IPS DF 4.7 (cell line): ENCODE results near the gene ZBTB25.

Experiments used
- DNase-seq: peaks from one replicate; pipeline ENCODE4 v3.0.0-alpha.2; 2013; ENCODE audit warnings: low spot score; ENCODE audit errors: extremely low read depth

Gene ZBTB25

GRCh38 chr14:64444140-64444539 is 59.5 kb downstream of the ZBTB25 start:
- no peak for DNase-seq

GRCh38 chr14:64442300-64442988 is 61.2 kb downstream of the ZBTB25 start:
- DNase-seq: no peak

GRCh38 chr14:64440494-64440893 is 63.1 kb downstream of the ZBTB25 start:
- DNase-seq: no peak

- no peak for DNase-seq
Measured at GRCh38 chr14:64439141-64439540, 64.5 kb downstream of the ZBTB25 start.

DNA sequence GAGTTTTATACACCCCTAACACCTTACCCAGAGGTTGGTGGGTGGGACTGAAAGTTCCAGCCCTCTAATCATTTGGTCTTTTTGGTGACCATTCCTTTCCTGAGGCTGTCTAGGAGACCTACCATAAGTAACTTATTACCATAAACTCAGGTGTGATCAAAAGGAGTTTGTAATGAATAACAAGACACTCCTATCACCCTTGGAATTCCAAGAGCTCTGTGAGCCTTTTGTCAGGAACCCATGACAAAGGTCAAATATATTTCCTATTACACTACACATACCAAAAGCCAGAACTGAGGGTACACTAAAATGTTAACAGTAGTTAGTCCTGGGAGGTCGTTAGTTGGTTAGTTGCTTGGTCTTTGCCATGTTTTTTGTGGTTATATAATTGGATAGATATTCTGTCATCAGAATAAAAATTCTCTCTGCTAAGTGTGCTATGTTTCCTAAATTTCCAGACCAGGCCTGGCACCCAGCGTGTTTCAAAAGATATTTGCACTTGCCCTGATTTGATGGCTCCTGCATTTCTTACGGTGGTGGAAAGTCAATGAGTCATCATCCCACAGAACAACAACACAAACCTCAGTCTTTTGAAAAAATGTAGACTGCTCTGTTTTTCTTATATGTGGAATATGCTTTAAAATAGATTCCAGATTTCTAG is 65.3 kb downstream of the ZBTB25 start:
- DNase-seq: no peak

GRCh38 chr14:64434528-64434927 is 69.1 kb downstream of the ZBTB25 start:
- no peak for DNase-seq

DNA sequence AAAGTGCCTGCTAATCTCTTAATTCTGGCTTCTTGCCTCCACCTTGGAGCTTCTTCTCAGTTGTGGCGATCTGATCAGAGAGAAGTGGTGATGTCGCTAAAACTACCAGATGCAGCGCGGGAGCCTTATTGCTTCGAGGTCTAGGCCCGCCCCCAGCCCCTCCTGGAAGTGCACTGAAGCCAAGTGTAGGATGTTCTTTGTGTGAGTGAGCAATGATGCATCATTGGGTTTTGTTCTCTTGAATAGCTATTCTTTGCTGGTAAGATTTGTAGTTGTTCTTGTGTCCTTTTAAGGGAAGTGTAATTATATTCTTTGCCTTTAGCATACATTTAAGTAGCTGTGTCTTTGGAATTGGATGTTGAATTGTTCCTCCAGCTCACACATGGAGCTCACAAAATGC is 79.7 kb downstream of the ZBTB25 start:
- no peak for DNase-seq

DNA sequence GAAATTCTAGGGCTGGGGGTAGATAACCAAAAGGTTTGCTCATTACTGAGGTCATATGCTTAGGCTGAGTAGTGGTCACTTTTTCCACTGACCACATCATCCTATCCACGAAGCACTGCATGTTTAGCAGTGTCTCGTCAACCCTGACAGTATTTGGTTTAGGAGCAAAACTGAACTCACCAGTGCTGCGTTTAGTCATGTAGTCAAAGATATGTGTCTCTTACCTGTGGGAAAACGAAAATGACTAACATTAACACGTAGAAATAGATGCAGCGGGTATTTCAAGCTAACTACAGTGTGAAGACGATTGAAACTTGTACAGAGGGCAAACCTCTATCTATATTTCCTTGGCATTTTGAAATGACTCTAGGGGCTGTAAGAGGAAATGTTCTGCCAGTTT is 80.9 kb downstream of the ZBTB25 start:
- DNase-seq: no peak

- no peak for DNase-seq
Measured at GRCh38 chr14:64422005-64422404, 81.6 kb downstream of the ZBTB25 start.

- no peak for DNase-seq
Measured at GRCh38 chr14:64421166-64421565, 82.5 kb downstream of the ZBTB25 start.

- no peak for DNase-seq
Measured at GRCh38 chr14:64419003-64419402, 84.6 kb downstream of the ZBTB25 start.

DNA sequence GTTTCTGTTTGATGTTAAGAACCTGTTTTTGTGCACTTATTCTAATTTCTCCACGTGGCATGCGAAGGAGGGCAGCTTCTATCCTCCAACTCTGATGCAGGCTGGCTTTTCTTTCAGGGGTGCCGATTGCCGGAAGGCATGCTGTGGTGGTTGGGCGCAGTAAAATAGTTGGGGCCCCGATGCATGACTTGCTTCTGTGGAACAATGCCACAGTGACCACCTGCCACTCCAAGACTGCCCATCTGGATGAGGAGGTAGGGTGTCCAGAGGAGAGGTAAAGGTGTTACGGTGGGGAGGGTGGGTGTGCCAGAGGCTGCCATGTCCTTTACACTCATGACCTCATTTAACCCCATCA is 85.9 kb downstream of the ZBTB25 start:
- no peak for DNase-seq

DNA sequence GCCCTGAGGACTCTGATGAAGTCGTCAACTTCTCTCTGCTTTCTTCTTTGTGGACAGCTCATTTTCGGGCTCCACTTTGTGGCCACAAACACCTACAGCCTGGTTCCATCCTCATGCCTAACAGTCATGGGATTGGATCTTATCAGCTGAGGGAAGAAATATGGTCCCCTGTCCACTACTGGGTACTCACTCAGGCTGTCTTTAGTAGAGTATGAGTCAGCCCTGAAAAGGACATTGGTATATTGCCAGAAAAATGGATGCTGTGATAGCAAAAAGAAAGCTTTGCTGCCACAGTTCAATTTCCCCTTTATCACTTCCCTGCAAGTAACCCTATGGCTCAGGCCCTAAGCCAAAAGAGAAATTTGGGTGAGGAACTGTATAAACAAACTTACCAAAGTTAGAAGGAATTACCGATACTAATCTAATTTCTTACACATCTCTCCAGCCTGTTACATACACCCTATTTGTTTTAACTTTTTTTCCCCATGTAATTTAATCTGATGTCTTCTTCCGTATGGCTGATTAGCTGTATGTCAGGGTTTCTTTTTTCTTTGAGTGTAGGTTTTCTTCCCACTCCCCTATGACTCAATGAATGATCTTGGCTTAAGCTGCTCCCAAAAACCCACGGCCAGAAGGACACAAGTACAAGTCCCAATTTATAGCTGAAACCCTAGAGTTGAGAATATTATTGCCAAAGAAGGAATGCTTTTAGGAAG is 86.4 kb downstream of the ZBTB25 start:
- no peak for DNase-seq

DNA sequence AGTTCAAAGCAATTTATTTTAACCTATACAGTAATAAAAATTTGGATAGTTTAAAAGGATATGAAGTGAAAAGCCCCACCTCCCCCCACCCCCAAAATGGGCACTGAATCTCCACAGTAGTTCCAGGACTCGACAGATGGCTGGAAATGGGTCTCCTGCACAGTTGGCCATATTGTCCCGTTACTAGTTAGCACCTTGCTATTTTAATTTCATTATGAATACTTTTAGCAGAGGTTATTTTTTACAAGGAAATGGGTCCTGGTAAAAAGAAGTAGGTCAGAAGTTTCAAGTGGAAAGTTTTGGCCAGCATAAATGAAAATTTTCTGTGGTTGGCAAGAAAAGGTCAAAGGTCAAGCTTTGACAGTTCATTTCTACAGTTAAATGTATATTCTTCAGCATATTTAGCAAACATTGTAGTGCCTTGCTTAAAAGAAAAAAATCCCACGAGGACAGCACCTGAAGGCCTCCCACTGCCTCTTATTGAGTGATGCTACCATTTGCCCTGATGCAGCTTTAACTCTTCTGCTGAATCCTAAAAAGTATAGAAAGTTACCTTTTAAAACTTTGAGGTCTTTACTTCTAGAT is 87.2 kb downstream of the ZBTB25 start:
- DNase-seq: no peak

GRCh38 chr14:64412237-64412636 is 91.4 kb downstream of the ZBTB25 start:
- no peak for DNase-seq

GRCh38 chr14:64411001-64411400 is 92.6 kb downstream of the ZBTB25 start:
- DNase-seq: no peak

- DNase-seq: no peak
Measured at GRCh38 chr14:64410084-64410774, 93.4 kb downstream of the ZBTB25 start.

DNA sequence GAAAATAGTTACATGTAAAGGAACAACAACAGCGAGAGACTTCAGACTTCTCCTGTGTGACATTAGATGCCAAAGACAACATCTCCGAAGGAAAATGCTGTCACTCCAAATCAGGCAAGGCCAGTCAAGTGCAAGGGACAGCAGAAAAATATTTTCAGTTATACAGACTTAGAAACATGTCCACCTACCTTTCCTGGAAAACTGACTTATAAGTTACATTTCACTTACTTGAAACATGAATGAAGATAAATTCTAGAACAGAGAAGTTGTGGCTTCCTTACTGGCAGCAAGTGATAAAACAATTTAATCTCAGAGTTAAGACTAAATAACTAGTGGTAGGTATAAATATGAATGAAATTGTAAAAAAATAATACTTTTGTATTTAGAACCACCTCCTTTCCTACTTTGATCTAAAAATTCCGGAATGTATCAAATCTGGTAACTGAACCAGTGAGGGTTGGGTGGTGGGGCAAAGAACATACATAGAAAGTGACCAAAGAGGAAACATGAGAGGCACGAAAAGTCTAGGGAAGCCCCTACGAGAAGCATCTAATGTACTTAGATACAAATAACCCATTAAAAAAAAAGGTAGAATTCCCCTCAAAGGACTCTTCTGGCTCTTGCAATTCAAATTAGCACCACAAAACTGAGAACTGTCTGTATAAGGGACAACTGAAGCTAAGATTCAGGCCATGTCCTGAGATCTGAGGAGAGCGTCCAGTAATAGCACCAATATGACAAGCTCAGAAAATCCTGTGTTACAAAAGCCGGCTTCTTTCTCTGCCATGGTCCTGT is 94.3 kb downstream of the ZBTB25 start:
- no peak for DNase-seq

DNA sequence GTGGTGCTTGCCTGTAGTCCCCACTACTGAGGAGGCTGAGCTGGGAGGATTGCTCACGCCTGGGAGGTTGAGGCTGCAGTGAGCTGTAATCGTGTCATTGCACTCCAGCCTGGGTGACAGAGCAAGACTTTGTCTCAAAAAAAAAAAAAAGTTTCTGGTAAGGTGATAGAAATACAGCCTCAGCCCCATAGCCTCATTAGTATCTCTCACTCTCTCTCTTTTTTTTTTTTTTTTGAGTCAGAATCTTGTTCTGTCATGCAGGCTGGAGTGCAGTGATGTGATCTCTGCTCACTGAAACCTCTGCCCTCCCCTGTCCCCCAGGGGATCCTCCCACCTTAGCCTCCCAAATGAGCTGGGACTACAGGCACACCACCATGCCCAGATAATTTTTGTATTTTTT is 96.3 kb downstream of the ZBTB25 start:
- no peak for DNase-seq

DNA sequence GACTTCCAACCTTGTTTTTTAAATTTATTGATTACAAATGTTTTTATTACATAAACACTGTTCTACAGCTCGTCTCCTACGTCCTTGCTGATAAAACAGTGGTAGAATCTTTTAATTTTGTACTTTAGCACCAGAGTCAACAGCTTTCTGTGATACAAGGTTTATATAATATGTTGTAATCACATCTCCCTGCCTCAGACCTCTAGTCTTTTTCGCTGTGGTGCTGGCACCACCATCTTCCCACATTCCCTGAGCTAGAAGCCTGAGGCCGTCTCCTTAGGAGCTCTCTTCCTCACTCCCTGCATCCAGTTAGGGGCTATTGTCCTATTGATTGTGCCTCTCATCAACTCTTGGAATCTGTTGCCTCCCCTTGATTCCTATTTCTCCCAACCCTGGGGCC is 98.3 kb downstream of the ZBTB25 start:
- no peak for DNase-seq

DNA sequence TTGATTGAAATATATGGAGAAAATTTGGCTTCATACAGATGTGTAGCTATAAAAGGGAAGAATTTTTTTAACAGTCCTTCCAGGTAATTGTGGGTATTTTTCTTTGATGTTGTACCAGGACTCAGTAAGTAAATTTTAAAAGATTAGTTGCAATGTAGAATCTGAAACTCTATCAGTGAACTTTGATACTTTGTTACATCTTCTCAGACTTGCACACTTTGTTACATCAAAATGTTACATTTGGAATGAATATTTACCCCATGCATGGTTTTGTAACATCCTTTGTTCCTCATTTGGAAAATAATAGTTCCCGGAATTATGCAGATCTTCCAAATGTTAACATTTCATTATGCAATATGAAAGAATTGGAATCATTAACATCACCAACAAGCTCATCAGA is 101.7 kb downstream of the ZBTB25 start:
- no peak for DNase-seq
